GM21717 (cell line): Measurements from ENCODE around the gene GOLGA6C.
"Not testable (repeated sequence)": the region's sequence is repeated elsewhere in the genome, so short reads cannot be mapped to it uniquely, and the experiment has no call there.

Experiments used
- ATAC-seq: cut with Tn5 transposase; IDR thresholded peaks from one replicate; pipeline ENCODE4 v1.9.1; 2021; ENCODE audit warnings: mild to moderate bottlenecking, moderate library complexity; ENCODE audit not compliant: unreplicated experiment

GOLGA6C gene

GRCh38 chr15:75258034-75258433 lies at the start of gene GOLGA6C:
GOLGA6C (plus strand) TSS chr15:75258334; CDS start chr15:75258599, 265 bp downstream.
- not testable (repeated sequence) for ATAC-seq

GRCh38 chr15:75208501-75209288 lies 49.4 kb upstream of the GOLGA6C start:
- no peak for ATAC-seq

- no peak for ATAC-seq
Measured at GRCh38 chr15:75209289-75209676, 48.9 kb upstream of the GOLGA6C start.

GRCh38 chr15:75210811-75211230 lies 47.3 kb upstream of the GOLGA6C start:
- ATAC-seq = no peak

- no peak for ATAC-seq
Measured at GRCh38 chr15:75211436-75212199, 46.5 kb upstream of the GOLGA6C start.

- ATAC-seq = no peak
Measured at GRCh38 chr15:75212200-75212858, 45.8 kb upstream of the GOLGA6C start.

GRCh38 chr15:75213212-75213767 lies 44.8 kb upstream of the GOLGA6C start:
- ATAC-seq = no peak

- no peak for ATAC-seq
Measured at GRCh38 chr15:75213768-75214221, 44.3 kb upstream of the GOLGA6C start.

- ATAC-seq = no peak
Measured at GRCh38 chr15:75214293-75215096, 43.6 kb upstream of the GOLGA6C start.

- ATAC-seq = no peak
Measured at GRCh38 chr15:75215107-75216004, 42.8 kb upstream of the GOLGA6C start.

- no peak for ATAC-seq
Measured at GRCh38 chr15:75217012-75217411, 41.1 kb upstream of the GOLGA6C start.

GRCh38 chr15:75217574-75217973 lies 40.6 kb upstream of the GOLGA6C start:
- ATAC-seq = not testable (repeated sequence)

- ATAC-seq = not testable (repeated sequence)
Measured at GRCh38 chr15:75219507-75219929, 38.6 kb upstream of the GOLGA6C start.

- no peak for ATAC-seq
Measured at GRCh38 chr15:75223688-75224087, 34.4 kb upstream of the GOLGA6C start.

- no peak for ATAC-seq
Measured at GRCh38 chr15:75224281-75224680, 33.9 kb upstream of the GOLGA6C start.

- not testable (repeated sequence) for ATAC-seq
Measured at GRCh38 chr15:75225102-75225836, 32.9 kb upstream of the GOLGA6C start.

GRCh38 chr15:75225951-75226732 lies 32.0 kb upstream of the GOLGA6C start:
- ATAC-seq = no peak

- not testable (repeated sequence) for ATAC-seq
Measured at GRCh38 chr15:75227112-75227511, 31.0 kb upstream of the GOLGA6C start.
